A375 (cell line): Measurements from ENCODE around the gene ABI1. TPM values are rescaled to one million over a fixed set of nuclear protein-coding genes. Genes with fewer than 3 reads are reported as not detected.

Source experiments
- small RNA-seq: library from RNA; depleted of rRNA; stranded (forward); fragments of <200 nt; gene quantifications from one replicate; pipeline ENCODE3, GENCODE V24; 2014
- total RNA-seq: library from RNA; depleted of rRNA; stranded (reverse); fragments of >200 nt; shearing (Covaris generic); gene quantifications from 2 replicates; pipeline ENCODE4 v1.2.3, GENCODE V29; 2014; rRNA removed

Gene ABI1
- total RNA-seq: 22.3 and 22.6 TPM in 2 replicates

GRCh38 chr10:26860443-26861204 is at the start of gene ABI1:
TSS of gene ABI1 (minus strand) at chr10:26860958. CDS start at chr10:26860863, 95 bp downstream.

DNA sequence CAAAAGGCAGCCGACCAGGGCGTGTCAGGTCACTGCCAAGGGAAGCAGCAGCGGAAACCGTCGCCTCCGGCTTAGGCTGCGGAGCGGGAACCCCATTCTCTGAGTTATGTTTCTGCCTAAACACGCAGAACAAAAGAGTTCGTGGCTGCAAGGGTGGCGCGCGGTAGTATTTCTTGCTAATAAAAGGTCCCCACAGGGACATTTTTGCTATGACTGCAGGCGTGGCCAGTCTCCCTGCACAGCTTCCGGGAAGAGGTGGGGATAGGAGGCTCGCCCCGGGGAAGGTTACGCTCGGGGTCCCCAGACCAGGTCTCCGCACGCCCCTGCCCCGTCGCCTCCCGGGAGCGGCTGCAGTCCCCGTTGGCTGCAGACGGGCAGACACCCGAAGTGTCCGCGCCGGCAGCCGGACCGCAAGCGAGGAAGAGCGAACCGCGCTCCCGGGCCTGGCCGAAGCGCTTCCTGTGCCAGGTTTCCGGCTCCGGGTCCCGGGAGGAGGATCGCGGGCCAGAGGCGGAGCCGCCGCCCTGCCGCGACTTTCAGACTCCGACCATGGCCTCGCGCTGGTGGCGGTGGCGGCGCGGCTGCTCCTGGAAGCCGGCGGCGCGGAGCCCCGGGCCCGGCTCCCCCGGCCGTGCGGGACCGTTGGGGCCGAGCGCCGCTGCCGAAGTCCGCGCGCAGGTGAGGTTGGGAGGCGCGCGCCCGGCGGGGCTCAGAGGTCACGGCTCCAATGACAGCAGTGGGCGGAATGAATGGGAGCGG is 163.4 kb downstream of the ABI1 start, which contains the start of gene PDSS1:
Gene PDSS1, plus strand, starts transcription at position 539 of the 759 bp plus-strand sequence. Its CDS starts 11 bp downstream, at position 550.

Small RNAs within 50 kb of the gene (small RNA-seq; reads per million reads assigned to genes)
- not detected for gene RF00191
- gene RNU6-946P: not detected

Other genes with a start within 250 kb of the ABI1 start
- gene PDSS1, start 163.3 kb downstream of the ABI1 start, total RNA-seq: 25.7 and 26.0 TPM in 2 replicates
- 4.9 and 5.7 TPM in 2 replicates for gene ANKRD26, start 239.5 kb upstream of the ABI1 start, total RNA-seq